ENCODE measurements around the gene ZNF385B. TPM values are rescaled to one million over a fixed set of nuclear protein-coding genes. Genes with fewer than 3 reads are reported as not detected.

The ZNF385B gene
- total RNA-seq, 4 donors from 2014 or later, result 0.74 to 4.6 (median 0.82) TPM; not detected in 1

DNA sequence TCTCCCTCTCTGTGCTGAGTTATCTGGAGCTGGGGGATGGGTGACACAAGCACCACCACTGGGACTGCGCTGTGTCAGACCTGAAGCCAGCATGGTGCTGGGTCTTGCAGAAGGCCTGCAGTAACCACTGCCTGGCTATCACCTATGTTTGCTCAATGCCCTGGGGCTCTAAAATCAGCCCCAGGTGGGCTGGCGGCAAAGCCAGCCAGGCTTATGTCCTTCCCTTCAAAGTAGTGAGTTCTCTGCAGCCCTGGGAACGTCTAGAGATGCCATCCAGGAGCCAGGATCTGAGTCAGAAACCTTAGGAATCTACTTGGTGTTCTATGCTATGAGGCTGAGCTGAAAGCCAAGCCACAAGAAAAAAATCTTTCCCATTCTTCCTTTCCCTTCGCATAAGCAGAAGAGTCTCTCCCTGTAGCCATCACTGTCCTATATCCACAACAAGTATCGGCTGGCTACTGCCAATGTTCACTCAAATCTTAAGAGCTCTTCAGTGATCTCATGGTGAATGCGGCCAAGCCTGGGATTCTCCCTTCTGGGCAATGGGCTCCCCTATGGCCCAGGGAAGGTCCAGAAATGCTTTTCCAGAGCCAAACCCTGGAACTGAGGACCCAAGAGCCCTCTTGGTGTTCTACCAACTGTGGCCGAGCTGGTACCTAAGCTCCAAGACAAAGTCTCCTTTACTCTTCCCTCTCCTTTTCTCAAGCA is 248.7 kb downstream of the ZNF385B start:
- DNase-seq (ENCODE audit: low spot score) (no peak), ATAC-seq (ENCODE audit: low FRiP score) (no peak)
- TF ChIP-seq, protein P1, sequence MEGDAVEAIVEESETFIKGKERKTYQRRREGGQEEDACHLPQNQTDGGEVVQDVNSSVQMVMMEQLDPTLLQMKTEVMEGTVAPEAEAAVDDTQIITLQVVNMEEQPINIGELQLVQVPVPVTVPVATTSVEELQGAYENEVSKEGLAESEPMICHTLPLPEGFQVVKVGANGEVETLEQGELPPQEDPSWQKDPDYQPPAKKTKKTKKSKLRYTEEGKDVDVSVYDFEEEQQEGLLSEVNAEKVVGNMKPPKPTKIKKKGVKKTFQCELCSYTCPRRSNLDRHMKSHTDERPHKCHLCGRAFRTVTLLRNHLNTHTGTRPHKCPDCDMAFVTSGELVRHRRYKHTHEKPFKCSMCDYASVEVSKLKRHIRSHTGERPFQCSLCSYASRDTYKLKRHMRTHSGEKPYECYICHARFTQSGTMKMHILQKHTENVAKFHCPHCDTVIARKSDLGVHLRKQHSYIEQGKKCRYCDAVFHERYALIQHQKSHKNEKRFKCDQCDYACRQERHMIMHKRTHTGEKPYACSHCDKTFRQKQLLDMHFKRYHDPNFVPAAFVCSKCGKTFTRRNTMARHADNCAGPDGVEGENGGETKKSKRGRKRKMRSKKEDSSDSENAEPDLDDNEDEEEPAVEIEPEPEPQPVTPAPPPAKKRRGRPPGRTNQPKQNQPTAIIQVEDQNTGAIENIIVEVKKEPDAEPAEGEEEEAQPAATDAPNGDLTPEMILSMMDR (IDR thresholded peaks at IDR 0.05), result no peak

DNA sequence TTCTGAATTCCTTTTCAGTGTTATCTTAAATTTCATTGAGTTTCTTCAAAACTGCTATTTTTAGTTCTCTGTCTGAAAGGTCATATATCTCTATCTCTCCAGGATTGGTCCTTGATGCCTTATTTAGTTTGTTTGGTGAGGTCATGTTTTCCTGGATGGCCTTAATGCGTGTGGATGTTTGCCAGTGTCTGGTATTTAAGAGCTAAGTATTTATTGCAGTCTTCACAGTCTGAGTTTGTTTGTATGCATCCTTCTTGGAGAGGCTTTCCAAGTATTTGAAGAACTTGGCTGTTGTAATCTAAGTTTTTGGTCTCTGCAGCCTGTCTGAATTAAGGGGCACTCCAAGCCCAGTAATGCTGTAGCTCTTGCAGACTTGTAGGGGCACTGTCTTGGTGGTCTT is 249.3 kb downstream of the ZNF385B start:
- no peak for DNase-seq (ENCODE audit: low spot score)
- TF ChIP-seq, protein P1 (IDR thresholded peaks at IDR 0.05), result no peak
- ATAC-seq (ENCODE audit: low FRiP score), result no peak

DNA sequence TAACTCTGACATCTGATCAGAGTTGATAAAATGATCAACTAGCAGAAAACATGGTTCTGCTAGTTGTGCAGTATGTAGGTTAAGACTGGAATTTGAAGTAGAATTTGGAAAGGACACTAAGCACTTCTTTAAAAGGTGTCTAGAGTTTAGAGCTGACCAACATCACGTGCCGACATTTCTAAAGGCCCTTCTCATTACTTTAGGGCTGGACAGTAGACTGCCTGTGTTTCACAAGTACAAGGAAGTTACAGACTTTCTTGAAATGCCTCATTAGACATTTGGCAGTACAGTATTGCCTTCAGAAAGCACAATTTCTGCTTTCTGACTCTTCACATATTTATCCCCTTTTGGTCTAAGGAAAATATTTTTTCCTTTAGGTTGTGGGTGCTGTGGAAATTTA is 255.3 kb downstream of the ZNF385B start:
- TF ChIP-seq, protein P1 (IDR thresholded peaks at IDR 0.05), result no peak
- DNase-seq (ENCODE audit: low spot score), result no peak
- ATAC-seq (ENCODE audit: low FRiP score), result no peak

DNA sequence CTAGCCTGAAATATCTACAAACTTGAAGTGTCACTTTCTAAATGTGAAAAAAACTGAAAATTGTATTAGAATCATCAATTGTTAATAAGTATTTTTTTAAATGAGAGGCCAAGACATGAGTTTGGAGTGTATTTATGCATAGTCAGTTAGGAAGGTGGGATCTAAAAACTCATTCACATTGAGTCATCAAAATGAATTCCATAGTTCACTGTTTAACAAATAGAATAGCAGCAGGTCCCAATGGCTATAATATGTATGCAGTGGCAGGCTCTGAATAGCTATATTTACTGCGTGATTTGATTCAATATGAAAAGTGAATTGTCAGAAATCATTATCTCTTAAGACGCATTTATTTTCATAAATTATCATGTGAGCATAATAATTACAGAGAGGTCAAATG is 256.1 kb downstream of the ZNF385B start:
- DNase-seq (ENCODE audit: low spot score) (no peak), ATAC-seq (ENCODE audit: low FRiP score) (no peak)
- TF ChIP-seq, protein P1 (IDR thresholded peaks at IDR 0.05), result no peak

DNA sequence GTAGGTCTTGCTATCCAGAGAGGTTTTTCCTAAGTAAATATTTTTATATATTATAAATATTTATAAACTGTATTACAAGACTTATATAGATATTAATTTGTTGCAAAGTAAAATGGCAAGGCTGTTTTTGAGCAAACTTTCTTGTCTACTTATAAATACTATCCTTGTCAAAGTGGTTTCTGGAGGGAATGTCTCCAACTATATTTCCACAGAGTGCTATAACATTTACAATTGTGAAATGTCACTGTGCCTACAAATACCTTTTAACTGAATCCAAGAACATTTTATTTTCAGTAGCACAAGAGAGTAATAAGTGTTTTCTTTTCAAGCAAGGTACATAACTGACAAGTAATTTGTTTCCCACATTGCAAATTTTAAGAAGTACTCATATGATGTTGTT is 256.8 kb downstream of the ZNF385B start:
- no peak for ATAC-seq (ENCODE audit: low FRiP score)
- no peak for DNase-seq (ENCODE audit: low spot score)
- TF ChIP-seq, protein P1 (IDR thresholded peaks at IDR 0.05), result no peak

DNA sequence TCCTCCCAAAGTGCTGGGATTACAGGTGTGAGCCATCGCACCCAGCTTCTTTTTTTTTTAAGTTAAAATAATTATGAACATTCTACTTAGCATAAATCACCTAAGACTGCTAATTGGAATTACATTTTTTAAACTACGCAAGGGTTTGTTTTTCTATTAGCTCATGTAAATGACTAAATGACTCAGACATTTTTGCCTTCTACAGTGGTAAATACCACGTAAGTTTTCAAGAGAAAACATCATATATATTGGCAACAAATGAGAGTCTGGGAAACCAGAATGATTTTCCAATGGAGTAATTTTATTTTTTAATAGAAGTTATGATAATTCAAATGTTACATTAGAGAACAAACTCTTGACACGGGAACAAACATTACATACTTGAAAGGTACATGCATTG is 259.0 kb downstream of the ZNF385B start:
- TF ChIP-seq, protein P1 (IDR thresholded peaks at IDR 0.05), result no peak
- no peak for DNase-seq (ENCODE audit: low spot score)
- no peak for ATAC-seq (ENCODE audit: low FRiP score)

DNA sequence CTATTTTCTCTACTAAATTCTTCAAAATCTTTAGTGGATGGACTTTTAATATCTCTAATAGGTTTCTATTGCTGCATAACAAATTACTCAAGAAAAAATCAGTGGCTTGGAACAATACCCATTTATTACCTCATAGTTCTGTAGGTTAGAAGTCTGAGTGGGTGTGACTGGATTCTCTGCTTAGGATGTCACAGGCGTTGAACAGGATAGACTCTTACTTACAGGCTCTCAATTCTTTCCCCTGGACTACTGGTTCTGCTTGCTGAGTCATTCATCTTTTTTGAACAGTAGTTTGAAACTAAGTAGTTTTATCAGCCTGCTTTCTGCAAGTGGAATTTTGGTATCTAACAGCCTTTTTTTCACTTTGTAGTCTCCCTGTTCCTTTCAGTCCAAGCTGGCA is 265.4 kb downstream of the ZNF385B start:
- ATAC-seq (ENCODE audit: low FRiP score) (no peak), DNase-seq (ENCODE audit: low spot score) (no peak)
- TF ChIP-seq, protein P1 (IDR thresholded peaks at IDR 0.05), result no peak

All from omental fat pad (tissue), 4 donors.